Activated CD8-positive, alpha-beta memory T cell treated with anti-CD3 and anti-CD28 coated beads for 4 hours (primary cell): ENCODE measurements around the gene GABRD.

Experiments used
- DNase-seq, 2 donors: peaks; one replicate each; pipeline ENCODE4 v3.0.0-alpha.2; 2020; ENCODE audit warnings: low read depth in 2 of 2

GABRD gene

DNA sequence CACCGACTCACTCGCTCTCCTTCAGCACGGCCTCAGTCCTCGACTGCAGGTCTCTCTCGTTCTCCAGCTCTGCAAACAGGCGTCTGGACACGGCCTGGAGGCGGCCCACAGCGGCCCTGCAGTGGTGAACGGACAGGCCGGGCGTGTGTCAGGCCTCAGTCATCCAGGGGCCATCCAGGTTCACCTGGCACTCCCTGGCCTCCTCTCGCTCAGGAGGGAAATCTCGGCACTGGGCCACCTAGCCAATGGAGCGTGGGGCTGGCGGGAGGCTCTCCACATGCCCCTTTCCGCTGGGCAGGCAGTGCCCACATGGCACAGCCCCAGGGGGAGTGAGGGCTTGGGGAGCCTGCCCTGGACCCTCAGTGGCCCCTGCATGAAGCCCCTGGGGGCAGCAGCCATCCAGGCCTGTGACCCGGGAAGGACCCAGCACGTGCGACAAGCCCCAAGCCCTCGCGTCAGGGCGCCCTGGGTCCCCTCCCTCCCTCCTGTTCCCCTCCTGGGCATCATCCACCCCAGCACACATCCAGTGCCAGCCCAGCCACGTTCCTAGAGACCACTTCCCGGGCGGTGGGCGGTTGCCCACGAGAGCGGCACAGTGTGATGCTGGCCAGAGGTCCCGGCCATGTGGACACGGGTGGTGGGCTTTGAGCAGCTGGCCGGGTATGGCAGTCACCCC is 33.6 kb upstream of the GABRD start:
- no peak for DNase-seq

DNA sequence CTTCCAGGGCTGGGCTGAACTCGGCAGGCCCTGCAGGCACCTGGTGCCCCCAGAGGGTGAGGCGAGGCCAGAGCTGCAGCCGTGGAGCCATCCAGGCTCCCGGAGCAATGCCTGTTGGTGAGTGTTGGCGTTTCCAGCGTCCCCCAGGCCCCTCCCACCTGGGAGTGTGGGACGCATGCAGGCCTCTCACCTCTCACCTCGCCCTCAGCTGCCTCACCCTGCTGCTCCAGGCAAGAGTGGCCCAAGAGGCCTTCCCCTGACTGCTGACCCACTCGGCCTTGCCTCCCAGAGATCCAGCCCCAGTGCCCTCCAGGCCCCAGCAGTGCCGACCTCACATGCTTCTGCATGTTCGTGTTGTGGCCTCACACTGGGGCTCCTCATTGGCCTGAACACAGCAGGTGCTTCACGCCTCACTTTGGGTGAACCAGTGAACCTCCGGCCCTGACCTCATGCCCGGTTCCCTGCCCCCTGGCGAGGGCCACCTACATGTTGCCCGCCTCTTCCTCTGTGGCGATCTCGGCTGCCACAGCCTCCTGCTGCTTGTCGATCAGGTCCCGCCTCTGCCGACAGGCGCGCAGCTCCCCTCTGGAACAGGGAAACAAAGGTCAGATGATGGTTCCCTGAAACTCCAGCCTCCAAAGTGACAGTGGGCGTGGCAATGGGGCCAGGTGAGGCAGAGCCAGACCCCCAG is 32.5 kb upstream of the GABRD start:
- DNase-seq = no peak

DNA sequence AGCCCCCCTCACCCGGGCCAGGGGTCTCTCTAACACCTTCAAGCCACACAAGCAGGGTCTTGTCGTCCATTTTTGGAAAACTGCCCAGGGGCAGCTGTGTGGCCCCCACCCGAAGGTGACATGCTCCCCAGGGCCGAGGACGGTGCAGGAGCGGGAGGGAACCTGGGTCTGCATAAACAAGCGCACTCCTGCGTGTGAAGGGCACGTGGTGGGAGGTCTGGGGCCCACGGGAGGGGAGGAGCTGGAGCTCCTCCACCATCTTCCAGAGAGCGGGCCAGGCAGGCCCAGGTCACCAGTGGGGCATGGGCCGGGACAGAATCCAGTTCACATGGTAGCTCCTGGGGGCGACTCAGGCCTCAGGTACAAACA is 32.0 kb upstream of the GABRD start:
- no peak for DNase-seq

DNA sequence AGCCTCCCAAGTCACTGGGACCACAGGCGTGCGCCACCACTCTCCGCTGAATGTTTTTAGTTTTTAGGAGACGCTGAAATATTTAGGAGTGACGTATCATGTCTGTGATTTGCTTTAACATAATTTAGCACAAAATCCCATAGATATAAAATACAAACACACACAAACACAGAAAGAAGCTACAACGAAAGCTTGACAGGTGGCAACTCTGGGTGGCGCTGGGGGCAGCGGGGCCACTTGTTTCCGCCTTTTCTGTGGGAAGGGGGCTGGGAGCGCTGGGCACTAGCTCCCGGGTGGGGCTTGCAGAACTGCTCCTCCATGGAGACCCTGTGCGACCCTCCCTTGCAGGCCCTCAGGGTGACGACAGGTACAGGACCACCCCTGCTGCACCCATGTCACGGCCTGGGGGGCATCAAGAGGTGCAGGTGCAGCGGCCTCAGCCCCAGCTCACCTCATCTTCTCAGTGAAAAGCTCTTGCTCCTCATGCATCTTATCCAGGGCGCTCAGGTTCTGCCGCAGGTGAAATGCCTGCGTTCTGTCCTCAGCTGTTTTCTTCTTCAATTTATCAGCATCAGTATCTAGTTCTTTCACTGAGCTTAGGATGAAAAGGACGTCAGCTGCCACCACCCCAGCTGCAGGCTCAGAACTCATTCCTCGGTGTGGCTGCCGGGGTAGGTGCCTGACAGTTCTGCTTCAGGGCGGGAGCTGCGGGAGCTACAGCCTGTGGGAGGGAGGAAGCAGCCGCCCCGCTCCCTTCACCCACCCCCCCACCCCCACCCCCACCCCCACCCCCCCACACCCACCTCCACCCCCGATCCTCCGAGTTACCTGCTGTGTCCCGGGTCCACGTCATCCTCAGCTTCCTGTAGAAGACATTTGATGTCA is 30.8 kb upstream of the GABRD start:
- DNase-seq = no peak

DNA sequence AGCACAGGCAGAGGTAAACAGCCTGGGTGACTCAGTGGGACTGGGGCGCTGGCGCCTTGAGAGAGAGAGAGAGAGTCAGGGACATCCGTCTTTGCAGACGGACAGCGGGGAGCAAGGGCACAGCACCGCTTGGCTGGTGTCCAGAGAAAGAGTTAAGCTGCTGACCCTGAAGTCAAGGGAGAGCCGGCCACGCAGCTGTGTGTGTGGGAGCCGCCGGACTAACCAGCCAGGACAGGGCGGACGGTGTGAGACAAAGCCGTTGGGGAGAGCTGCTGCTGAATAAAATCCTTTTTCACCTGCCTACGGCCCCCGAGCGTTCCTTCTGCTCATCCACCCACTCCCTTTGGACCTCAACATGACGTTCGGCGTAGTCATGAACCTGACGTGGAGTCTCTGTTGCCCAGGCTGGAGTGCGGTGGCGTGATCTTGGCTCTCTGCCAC is 30.0 kb upstream of the GABRD start:
- no peak for DNase-seq

DNA sequence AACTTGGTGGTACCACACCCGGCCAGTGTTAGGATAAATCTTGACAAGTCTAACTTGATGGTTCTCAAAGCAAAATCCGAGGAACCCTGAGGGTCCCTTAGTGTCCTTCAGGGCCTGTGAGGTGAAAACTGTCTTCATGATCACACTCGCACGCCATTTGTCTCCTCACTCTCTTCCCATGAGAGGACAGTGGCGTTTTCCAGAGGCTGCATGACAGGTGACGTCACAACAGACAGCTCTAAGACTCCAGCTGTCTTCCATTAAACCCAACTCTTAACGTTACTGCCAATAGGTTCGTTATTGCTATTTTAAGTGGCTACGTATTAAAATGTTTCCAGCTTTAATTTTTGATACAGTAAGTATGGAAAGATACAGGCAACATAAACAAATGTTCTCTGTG is 29.4 kb upstream of the GABRD start:
- no peak for DNase-seq

DNA sequence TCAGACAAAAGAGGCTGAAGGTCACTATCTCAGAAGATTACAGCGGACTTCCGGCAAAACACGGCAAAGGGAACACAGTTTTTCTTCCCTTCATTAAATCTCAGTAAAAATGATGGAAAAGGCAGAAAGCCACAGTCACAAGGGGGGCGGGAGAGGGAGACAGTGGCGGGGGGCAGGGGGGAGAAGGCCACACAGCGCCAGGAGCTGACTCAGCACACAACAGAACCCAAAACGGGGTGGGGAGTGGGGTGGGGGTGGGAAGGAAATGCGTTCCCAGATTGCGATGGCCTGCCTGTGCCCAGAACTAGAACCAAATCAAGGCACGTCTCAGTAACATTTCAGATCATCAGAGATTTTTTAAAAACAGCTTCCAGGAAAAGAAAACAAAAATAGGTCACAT is 28.9 kb upstream of the GABRD start:
- no peak for DNase-seq

DNA sequence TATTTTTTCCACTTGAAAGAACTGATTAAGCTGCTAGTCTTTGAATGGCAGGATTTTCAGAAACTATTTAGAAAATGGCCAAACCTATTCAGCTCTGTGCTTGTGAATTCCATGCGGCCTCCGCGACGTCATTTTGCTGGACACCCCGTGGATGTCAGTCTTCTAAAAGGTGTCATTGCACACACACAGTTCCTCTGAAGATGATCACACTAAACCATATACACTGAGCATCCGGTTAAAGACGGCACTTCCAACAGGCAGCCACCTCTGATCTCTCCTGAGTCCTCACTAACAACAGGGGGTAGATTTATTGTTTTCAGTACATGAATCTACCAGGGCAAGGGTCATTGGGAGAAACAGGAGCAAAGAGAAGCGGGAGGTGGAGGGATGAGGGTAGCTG is 24.6 kb upstream of the GABRD start:
- DNase-seq = no peak

DNA sequence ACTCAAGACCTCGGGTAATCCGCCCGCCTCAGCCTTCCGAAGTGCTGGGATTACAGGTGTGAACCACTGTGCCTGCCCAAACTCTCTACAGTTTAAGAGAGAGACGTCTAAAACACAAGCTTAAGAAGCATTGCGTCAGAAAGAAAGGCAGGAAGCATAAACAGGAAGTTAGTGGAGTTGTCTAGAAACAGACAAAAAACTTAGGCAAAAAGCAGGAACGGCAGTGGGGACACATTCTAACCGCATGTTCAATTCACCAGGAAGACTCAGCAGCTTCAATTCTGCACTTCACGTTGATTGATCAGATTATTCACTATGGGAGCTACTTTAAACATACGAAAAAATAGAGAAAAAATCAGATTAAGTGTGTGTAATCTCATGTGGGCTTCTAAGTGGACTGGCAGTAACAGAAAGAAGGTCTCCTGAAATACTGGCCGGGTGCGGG is 22.9 kb upstream of the GABRD start:
- DNase-seq = no peak

DNA sequence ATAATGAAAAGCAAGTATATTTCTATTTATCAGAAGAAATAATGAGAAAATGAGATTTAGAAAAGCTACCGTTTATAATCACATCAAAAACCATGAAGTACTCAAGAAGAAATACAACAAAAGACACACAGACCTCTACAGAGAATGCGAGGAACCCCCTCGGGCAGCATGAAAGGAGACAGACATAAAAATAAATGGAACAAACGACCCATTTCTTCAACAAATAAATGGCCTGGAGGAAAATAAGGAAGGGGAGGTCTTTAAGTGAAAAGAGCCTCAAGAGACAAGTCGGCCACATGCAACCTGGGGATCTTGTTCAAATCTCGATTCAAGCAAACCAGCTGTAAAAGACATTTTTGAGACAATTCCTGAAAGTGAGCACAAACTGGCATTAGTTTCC is 21.6 kb upstream of the GABRD start:
- no peak for DNase-seq

DNA sequence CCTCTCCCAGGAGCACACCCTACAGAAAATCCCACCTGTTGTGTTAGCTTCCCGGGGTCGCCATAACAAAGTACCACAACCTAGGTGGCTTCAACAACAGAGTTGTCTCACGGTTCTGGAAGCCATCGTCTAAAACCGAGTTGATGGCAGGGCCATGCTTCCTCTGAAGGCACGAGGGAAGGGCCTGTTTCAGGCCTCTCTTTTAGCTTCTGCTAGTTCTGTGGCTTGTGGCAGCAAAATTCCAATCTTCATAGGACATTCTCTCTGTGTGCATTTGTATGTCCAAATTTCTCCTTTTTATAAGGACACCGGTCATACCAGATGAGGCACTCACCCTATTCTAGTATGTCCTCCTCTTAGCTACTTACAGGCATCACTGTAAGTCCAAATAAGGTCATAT is 18.7 kb upstream of the GABRD start:
- DNase-seq = no peak

DNA sequence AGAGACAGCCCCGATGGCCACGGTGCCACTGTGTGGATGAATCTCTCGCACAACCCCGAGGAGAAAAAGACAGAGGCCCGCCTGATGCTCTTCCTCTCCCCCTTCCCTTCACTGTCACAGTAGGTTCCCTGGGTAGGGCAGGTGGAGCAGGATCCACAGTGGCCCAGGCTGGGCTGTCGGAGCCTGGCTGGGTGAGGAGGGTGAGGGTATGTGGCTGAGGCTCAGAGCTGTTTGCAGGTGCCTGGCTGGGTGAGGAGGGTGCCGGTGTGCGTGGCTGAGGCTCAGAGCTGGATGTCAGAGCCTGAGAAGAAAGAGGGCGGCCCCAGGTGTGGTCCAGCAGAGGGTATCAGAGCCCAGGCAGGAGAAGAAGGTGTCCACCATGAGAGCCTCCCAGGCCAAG is 18.3 kb upstream of the GABRD start:
- DNase-seq = no peak

DNA sequence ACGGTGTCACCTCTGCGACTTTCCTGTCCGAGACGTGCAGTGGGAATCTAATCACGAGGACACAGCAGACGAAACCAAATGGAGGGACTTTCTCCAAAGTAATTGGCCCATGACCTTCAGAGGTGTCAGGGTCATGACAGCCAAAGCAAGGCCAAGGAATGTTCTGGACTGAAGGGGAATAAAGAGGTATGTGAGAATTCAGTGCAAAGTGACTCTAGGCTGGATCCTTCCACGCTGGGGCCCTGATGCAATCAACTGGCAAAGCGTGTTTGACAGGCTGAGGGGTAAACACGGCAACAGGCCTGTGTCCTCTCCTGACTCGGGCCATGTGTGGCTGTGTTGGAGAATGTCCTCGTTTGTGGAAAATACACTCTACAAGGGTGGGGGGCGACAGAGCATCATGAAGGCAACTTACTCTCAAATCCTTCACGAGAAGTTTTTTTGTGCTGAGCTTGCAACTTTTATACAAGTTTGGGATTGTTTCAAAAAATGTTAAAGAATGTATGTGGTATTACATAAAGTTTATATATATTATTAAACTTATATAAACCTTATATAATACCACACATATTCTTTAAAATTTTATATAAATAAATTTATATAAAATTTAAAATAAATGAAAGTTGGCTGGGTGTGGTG is 17.3 kb upstream of the GABRD start:
- no peak for DNase-seq

DNA sequence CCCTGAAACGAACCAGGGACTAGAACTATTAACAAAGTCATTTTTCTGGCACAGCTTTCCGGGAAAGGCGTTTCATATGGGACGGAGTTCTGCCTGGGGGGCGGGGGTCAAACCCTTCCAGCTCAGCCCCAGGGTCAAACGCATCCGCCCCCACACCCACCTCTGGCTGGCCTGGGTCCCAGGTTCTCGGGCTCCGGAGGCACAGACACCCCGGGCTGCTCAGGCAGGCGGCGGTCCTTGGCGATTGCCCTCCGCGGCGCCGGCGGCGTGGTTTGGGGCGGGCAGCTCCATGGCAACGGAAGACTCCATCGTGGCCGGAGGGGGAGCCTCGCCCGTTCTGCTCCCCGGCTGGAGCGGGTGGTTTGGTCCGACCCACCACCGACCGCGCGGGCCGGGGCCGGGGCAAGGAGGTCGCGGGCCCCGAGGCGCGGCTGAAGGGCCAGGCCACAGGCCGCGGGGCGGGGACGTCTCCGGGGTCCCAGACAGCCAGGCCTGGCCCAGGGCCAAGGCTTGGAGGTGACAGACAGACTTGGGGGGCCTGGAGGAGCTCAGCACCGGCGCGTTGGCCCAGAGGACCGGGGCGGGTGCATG is 15.5 kb upstream of the GABRD start, which contains the start of gene CFAP74:
CFAP74 (minus strand) TSS at position 246 of the 591 bp plus-strand sequence. CDS start 12,830 bp downstream, outside the sequence.
- DNase-seq = no peak

DNA sequence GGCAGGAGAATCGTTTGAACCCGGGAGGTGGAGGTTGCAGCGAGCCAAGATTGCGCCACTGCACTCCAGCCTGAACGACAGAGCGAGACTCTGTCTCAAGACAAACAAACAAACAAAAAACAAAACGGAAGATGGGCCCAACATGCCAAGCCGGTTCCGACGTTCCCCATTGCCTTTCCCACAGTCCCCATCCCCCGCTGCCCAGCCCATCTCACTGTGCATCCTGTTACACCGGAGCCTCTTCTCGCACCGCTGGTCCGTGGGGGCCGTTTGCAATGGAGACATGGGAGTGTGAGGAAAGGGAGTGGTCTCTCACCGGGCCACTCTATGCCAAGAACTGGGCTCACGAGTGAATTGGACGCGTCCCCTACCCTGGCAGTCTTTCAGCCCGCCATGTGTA is 14.3 kb upstream of the GABRD start:
- DNase-seq = no peak

DNA sequence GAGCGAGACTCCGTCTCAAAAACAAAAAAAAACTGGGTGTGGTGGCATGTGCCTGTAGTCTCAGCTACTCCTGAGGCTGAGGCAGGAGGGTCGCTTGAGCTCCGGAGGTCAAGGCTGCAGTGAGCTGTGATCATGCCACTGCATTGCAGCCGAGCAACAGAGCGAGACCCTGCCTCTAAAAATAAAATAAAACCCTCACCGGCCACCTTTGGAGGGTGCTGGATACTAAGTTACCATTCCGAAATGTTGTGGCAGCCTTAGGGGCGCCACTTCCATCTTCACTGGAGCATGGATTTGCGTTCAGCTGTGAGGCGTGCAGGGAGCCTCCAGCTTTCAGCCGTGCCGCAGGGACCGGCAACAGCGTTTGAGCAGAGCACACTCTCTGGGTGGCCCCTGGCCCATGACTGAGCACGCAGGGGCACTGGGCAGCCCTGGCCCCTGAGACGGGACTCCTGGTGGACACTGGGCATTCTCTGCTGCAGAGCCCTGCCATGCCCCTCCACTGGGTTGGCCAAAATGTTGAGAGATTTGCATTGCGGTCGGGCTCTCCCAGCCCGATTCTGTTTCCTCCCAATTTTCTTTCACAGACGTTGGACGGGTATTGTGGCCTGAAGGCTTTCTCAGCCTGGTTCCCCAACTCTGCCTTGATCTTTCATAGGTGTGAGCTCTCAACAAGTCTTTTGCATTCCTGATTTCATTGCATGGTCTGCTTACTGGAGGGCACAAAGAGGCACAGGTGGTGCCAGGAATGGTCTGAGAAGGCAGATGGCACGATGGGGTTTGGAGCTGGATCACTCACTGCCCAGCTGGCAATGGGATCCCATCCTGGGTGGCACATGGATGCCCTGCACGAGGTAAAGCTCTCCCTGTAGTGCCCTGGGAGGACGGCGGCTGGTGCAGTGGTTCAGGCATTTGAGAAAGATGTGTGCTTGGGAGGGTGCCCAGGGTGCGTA is 9.8 kb upstream of the GABRD start:
- DNase-seq = no peak

DNA sequence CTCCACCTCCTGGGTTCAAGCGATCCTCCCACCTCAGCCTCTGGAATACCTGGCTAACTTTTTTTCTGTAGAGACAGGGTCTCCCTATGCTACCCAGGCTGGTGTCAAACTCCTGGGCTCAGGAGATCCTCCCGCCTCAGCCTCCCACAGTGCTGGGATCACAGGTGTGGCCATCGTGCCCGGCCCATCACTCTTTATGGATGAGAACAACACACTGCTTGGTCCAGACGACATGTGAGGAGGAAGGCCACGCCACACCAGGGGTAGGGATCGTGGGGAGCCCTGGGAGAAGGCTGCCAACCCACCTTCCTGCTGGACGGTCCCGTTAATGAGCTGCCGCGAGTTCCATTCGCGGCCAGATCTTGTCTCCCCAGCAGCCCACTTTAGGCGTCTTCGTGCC is 5.0 kb upstream of the GABRD start:
- DNase-seq = no peak

DNA sequence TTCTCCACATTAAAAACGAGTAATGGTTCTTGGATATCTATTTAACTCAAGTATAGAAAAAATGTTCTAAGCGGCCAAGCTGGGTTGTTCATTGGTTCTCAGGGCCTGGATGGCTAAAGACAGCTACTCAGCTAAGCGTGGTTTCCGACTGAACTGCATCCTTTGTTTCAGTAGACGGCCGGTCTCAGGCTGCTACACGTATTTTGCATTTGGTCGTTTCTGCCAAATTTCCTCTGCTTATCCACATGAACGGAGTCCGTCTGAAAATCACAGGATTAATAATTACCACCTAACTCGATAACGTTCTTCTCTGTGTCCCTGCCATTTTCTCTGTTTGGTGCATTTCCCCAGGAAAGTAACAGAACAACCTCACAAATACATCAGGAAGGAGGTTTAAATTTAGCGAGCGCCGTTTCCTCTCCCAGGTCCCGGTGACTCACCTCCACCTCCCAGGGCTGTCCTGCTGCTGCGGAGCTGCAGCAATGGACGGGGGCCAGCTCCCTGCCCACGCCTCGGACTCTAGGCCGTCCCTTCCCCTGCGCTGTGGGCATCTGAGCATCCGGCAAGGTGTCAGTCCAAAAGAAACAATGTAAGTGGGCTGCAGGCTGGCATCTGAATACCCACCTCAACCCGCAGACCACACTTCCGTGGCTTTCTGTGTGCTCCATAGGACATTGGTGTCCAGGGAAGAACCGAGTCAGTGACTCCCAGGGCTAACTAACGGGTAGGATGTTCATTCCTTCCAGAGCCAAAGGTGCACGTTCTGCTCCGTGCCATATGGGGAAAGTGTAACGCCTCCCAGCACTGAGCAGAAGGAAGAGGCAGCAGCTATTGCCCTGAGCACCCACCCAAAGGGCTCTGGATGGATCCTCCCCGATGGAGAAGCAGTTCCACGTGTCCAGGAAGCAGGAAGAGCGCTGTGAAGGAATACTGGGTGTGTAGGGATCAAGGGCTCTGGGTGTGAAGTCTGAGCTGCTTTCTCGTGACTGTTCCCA is 4.1 kb upstream of the GABRD start:
- no peak for DNase-seq

DNA sequence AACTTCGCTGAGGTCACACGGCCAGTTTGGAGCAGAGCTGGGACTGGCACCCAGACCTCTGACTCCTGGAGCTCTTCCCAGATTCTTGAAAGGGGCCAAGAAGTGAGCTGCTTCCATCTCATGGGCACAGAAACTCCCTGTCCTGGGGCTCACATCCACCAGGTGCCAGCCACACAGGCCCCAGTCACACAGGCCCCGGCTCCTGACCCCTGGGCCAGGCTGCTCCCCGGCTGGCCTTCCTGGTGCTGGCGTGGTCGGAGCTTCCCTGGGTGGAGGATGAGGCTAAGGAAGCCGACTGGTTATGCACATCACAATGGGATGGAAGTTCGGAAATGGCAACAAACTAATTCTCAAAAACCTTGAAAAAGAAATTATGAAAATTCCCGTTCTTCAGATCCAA is 3.0 kb upstream of the GABRD start:
- DNase-seq = no peak
